Erythroblast (primary cell): ENCODE results near the gene CAMK1D.

ENCODE experiments used
- GATA1 ChIP-seq: IDR thresholded peaks from 2 replicates; pipeline ENCODE4 v1.6.1; 2011; ENCODE audit warnings: low read depth, mild to moderate bottlenecking, control low read depth, low read length, moderate library complexity
- POLR2A ChIP-seq: IDR thresholded peaks from 2 replicates; pipeline ENCODE4 v1.6.1; 2011; ENCODE audit warnings: mild to moderate bottlenecking, low read length

DNA sequence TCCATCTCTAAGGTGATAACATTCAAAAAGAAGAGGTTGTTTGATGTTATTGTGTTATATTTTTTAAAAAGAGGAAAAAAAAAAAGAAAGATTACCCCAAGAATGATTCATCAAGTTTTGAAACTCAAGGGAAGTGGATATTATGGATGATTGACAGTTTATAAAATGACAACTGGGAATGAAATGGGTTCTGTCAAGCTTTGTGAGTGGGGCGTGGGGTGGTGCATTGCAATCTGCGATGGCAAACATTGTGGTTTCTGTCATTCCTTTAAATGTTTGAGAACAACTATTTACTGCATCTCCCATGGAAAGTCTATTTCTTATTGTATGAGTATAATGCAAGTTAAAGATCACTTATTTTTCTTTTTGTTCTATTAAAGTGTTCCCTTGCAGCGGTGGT is 355.1 kb downstream of the CAMK1D start:
- no peak for TF ChIP-seq POLR2A
- no peak for TF ChIP-seq GATA1
